ENCODE results near the gene NSUN4. TPM values are rescaled to one million over a fixed set of nuclear protein-coding genes. Genes with fewer than 3 reads are reported as not detected.

NSUN4 gene
- total and polyA plus RNA-seq, 3 donors from 2014 or later: 47.4 to 130 (median 94.3) TPM

DNA sequence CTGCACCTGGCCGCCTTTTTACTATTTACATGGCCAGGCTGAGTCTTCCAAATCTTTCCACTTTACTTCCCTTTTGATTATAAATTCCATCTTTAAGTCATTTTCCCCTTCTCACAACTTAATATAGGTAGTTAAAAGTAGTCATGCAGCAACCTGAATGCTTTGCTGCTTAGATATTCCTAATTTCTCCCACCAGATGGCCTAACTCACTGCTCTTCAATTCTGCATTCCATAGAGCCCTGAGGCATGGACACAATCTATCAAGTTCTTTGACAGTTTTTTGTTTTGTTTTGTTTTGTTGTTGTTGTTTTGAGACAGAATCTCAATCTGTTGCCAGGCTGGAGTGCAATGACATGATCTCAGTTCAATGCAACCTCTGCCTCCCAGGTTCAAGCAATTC is 31.8 kb downstream of the NSUN4 start:
- DNase-seq: no peak
- Histone ChIP-seq H3K9me3 (no peaks in the 10 kb centered on the region), H3K36me3 (ENCODE audit: low read depth, missing control alignments) (no peaks in the 10 kb centered on the region), H3K4me1 (no peaks in the 10 kb centered on the region), H3K27me3 (no peaks in the 10 kb centered on the region), H3K27ac (no peak overlapping the region), H3K4me3 (no peak overlapping the region)
- 89 to 100% methylated on average over 1 of the region's 1 CpG for WGBS, 2 donors
- TF ChIP-seq, protein P1, sequence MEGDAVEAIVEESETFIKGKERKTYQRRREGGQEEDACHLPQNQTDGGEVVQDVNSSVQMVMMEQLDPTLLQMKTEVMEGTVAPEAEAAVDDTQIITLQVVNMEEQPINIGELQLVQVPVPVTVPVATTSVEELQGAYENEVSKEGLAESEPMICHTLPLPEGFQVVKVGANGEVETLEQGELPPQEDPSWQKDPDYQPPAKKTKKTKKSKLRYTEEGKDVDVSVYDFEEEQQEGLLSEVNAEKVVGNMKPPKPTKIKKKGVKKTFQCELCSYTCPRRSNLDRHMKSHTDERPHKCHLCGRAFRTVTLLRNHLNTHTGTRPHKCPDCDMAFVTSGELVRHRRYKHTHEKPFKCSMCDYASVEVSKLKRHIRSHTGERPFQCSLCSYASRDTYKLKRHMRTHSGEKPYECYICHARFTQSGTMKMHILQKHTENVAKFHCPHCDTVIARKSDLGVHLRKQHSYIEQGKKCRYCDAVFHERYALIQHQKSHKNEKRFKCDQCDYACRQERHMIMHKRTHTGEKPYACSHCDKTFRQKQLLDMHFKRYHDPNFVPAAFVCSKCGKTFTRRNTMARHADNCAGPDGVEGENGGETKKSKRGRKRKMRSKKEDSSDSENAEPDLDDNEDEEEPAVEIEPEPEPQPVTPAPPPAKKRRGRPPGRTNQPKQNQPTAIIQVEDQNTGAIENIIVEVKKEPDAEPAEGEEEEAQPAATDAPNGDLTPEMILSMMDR (IDR thresholded peaks at IDR 0.05): no peak
- no peak for TF ChIP-seq POLR2A (IDR thresholded peaks at IDR 0.05)
- intact Hi-C loops (cut with DNase I; ENCODE audit: low total_unique reads): no loop called here

DNA sequence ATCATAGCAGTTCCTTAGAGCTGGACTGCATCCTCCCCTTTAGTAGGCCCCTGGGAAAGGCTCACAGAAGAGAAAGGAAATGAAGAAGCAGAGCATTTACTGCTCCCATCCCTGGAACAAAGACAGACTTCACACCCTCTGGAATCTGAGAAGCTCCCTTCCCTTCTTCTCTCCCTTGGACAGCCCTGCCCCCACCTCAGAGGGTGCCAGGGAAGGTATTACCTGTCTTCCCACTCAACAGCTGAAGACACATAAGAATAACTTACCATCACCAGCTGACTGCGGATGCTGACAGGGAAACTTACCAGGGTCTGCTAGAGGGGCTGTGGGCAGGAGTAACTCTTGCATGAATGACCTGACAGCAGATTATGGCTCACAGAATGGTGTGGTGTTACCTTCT is 39.4 kb downstream of the NSUN4 start:
- H3K4me3 ChIP-seq: no peak overlapping the region
- H3K27ac ChIP-seq: no peak overlapping the region
- TF ChIP-seq, protein P1 (IDR thresholded peaks at IDR 0.05): no peak
- TF ChIP-seq POLR2A (IDR thresholded peaks at IDR 0.05): no peak
- no peak for DNase-seq
- WGBS, 2 donors: 88 to 94% methylated on average over 1 of the region's 1 CpG
- no peaks in the 10 kb centered on the region for H3K9me3 ChIP-seq
- no peaks in the 10 kb centered on the region for H3K4me1 ChIP-seq
- intact Hi-C loops (cut with DNase I; ENCODE audit: low total_unique reads): no loop called here
- H3K27me3 ChIP-seq: no peaks in the 10 kb centered on the region
- H3K36me3 ChIP-seq (ENCODE audit: low read depth, missing control alignments): no peaks in the 10 kb centered on the region

DNA sequence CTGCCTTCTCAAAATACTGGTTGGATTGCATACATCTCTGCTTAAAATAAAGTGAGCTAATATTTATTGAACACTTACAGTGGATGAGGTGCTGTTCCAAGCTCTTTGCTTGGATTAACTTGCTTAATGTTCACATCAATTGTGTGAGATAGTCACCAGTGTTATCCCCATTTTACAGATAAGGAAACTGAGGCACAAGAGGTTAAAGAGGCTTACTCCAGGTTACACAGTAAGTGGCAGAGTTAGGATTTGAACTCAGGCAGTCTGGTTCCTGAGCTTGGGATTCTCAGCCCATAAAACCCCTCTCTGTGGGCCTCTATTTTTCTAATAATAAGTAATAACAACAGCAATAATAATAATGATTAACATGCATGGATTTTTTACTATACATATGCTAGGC is 39.9 kb downstream of the NSUN4 start:
- H3K4me3 ChIP-seq: no peak overlapping the region
- TF ChIP-seq, protein P1 (IDR thresholded peaks at IDR 0.05): no peak
- TF ChIP-seq POLR2A (IDR thresholded peaks at IDR 0.05): no peak
- intact Hi-C loops (cut with DNase I; ENCODE audit: low total_unique reads): no loop called here
- H3K4me1 ChIP-seq: no peaks in the 10 kb centered on the region
- no peaks in the 10 kb centered on the region for H3K9me3 ChIP-seq
- H3K27ac ChIP-seq: no peak overlapping the region
- no peaks in the 10 kb centered on the region for H3K36me3 ChIP-seq (ENCODE audit: low read depth, missing control alignments)
- DNase-seq: no peak
- no peaks in the 10 kb centered on the region for H3K27me3 ChIP-seq

DNA sequence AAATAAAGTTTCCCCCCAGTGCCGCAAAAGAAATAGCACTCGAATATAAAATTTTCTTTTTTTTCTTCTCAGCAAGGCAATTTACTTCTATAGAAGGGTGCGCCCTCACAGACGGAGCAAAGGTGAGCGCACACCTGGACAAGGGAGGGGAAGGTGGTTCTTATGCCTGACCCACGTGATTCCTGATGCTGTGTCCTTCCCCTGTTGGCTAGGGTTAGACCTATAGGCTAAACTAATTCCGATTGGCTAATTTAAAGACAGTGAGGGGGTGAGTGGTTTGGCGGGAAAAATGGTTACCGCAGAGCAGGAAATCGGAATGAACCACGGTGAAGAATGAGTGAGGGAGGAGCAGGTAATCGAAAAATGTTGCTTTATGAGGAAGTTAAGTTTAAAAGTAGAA is 52.9 kb downstream of the NSUN4 start:
- no peak for TF ChIP-seq POLR2A (IDR thresholded peaks at IDR 0.05)

DNA sequence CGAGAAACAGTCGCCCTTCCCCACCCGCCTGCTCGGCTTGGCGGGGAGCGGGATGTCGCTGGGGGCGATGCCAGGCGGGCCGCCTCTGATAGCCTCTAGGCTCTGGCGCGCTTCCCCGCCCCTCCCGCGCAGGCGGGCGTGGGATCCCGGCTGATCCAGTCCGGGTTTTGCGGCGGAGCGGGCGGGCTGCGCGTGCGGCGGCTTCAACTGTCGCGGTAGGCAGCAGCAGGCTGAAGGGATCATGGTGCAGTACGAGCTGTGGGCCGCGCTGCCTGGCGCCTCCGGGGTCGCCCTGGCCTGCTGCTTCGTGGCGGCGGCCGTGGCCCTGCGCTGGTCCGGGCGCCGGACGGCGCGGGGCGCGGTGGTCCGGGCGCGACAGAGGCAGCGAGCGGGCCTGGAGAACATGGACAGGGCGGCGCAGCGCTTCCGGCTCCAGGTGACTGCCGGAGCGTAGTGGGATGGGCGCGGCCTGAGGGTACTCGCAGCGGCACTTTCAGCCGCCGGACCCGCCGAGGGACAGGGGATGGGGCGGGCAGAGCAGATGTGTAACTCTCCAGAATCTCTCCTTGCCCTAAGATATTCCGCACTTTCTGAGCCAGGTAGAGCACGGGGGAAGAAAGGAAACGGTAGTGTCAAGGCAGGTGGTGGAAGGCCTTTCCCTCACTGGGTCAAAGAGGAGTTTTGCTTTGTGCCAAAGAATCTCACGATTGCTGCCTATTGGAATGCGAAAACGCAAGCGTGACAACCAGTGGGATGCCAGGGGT is 53.7 kb downstream of the NSUN4 start, which contains the start of gene FAAH:
Gene FAAH (plus strand): TSS at position 210 of the 764 bp plus-strand sequence. CDS start 32 bp downstream, at position 242.
- Histone ChIP-seq H3K27me3 (no peaks in the 10 kb centered on the region), H3K4me3 (peak within 1 kb of the TSS; percentile 40 to 60), H3K27ac (no peak within 1 kb of the TSS), H3K36me3 (ENCODE audit: low read depth, missing control alignments) (no peaks in the 10 kb centered on the region), H3K9me3 (no peaks in the 10 kb centered on the region), H3K4me1 (peaks cover 10% of the 10 kb centered on the region)
- intact Hi-C loops (cut with DNase I; ENCODE audit: low total_unique reads): no loop called here
- TF ChIP-seq, protein P1 (IDR thresholded peaks at IDR 0.05): no peak
- no peak for TF ChIP-seq POLR2A (IDR thresholded peaks at IDR 0.05)
- peak; percentile 77 for DNase-seq
- 2% methylated on average over 12 to 69 of the region's 75 CpGs for WGBS, 2 donors

More for the DNA sequence above, 52.9 kb downstream of the NSUN4 start:
- no peak overlapping the region for H3K27ac ChIP-seq
- intact Hi-C loops (cut with DNase I; ENCODE audit: low total_unique reads): no loop called here
- no peaks in the 10 kb centered on the region for H3K9me3 ChIP-seq
- no peak for DNase-seq
- no peaks in the 10 kb centered on the region for H3K36me3 ChIP-seq (ENCODE audit: low read depth, missing control alignments)
- H3K27me3 ChIP-seq: no peaks in the 10 kb centered on the region
- peaks cover 10% of the 10 kb centered on the region for H3K4me1 ChIP-seq
- 61 to 78% methylated on average over 12 of the region's 12 CpGs for WGBS, 2 donors
- peak overlapping the region; percentile 40 to 60 for H3K4me3 ChIP-seq

Data from testis (tissue), 3 donors.